GM19452 (cell line): ENCODE results near the gene PTPRC.

Experiments used
- ATAC-seq: cut with Tn5 transposase; IDR thresholded peaks from one replicate; pipeline ENCODE4 v1.9.1; 2021; ENCODE audit not compliant: unreplicated experiment

The PTPRC gene

GRCh38 chr1:198669023-198669698, 30.3 kb downstream of the PTPRC start:
- ATAC-seq: peak; percentile 93

DNA sequence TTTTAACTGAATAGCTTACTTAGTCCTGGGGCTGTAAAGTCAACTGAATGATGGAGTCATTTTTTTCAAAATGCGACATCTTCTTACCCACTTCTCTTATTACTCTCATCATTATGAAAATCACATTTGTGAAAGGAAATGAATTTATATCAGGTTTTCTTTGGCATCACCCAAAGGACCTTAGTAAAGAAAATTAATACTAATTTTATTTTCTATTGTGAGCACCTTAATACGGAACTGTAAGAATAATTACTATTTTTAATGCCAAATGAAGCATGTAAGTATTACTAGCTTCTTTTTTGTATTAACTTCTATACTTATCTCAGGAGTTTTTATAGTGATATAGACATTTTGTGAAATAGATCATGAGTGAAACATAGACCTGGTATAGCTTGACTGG, 30.9 kb downstream of the PTPRC start:
- no peak for ATAC-seq

DNA sequence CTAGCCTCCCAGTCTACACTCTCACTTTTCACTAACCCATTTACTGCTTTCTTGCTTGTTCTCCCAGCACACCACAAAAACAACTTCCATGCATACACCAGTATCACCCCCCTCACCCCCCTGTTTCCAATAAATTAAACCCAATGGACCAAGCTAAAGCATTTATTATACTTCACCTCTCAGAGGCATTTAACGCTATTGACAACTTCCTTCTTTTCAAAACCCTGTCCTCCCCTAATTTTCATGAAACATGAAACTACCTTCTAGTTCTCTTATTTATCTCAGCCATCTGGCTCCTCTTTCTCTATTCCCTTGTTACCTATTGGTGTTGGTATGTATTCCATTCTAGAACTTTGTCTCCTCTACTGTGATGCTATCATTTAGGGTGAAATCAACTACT, 32.3 kb downstream of the PTPRC start:
- ATAC-seq: no peak

DNA sequence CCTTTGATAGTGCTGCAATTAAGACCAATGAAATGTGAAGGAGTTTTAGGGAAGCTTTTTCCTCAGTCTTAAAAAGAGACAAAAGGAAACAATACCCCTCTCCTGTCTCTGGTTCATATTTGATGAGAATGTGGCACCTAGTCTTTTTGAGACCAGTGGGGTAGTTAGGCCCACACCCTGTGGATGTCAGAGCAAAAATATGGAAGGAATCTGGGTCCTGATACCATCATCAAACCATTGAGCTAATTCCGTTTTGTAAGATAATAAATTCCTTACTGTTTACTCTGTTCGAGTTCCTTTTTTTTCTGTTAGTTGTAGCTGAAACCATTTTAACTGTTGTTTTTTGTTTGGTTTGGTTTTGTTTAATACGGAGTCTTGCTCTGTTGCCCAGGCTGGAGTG, 33.3 kb downstream of the PTPRC start:
- no peak for ATAC-seq

DNA sequence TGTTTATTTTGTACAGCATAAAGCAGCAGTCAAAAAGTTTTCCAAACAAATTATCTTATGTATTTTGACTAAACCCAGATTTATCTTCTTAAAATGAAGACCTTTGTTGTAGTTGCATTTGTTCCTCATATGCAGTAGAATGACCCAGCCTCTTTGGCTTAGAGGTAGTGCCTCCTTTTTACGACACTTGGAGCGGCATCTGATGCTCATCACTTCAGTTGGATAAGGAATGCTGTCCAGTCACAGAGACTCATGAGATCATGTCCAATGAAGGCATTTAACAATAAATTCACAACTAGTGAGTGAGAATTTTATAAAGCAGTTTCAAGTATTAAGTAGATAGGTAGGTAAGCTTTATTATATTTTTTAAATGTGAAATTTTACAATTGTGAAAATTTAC, 35.2 kb downstream of the PTPRC start:
- no peak for ATAC-seq

GRCh38 chr1:198676253-198676652, 37.4 kb downstream of the PTPRC start:
- no peak for ATAC-seq

- ATAC-seq: no peak
Observed at GRCh38 chr1:198677027-198677426, 38.2 kb downstream of the PTPRC start.

DNA sequence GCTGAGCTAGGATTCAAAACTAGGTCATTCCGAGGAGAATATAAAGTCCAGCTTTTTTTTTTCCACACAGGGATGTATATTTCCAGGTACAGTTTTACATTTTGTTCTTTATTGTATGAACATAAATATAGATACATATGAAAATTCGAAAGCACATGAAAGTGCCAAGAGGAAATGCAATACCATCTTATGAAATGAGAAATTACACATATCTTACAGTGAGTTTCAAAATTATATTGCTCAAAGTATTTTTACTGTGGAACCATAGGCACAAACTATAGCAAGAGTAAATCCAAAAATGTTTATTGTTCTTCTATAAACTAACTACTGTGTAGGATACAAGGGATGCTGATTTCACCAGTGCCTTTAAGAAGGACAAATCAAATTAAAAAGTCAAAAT, 39.0 kb downstream of the PTPRC start:
- ATAC-seq: no peak

GRCh38 chr1:198678301-198678836, 39.5 kb downstream of the PTPRC start:
- no peak for ATAC-seq

- peak; percentile 30 for ATAC-seq
Observed at GRCh38 chr1:198678901-198679329, 40.1 kb downstream of the PTPRC start.

GRCh38 chr1:198679535-198680173, 40.8 kb downstream of the PTPRC start:
- no peak for ATAC-seq

- no peak for ATAC-seq
Observed at GRCh38 chr1:198680174-198680875, 41.5 kb downstream of the PTPRC start.

DNA sequence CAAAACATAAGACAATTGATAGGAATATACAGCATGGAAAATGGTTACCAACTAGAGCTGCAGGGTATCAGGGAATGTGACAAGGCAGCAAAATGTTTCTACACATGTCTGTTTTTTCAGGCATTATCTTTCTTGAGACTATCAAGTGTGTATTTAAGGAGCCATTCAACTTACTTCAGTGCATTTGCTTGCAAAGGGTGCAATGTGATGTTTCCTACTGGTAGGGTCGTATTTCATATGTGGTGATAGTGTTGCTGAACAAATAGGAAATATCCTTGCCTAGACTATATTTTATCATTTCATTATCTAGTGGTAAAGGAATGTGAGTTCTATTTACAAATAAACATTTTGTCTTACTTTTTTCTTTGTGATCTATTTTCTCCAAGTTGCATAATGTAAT, 42.4 kb downstream of the PTPRC start:
- no peak for ATAC-seq

GRCh38 chr1:198681831-198682759, 43.3 kb downstream of the PTPRC start:
- ATAC-seq: peak; percentile 96

DNA sequence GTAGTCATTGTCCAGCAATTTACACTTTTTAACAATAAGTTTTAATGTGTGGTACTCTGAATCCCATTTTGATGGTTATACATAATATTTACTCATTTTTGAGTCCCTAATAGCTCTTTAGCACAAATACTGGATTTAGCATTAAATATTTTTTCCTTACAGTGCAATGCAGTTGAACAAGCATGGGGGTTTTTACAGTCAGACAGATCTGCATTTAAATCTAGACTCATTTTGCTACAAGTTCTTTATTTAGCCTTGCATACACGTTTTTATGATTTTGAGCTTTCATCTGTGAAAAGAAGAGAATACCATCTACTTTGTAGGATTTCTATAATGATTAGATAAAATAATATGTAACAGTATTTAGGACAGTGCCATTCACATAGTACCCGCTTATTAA, 44.0 kb downstream of the PTPRC start:
- no peak for ATAC-seq

GRCh38 chr1:198683449-198683848, 44.6 kb downstream of the PTPRC start:
- ATAC-seq: no peak

DNA sequence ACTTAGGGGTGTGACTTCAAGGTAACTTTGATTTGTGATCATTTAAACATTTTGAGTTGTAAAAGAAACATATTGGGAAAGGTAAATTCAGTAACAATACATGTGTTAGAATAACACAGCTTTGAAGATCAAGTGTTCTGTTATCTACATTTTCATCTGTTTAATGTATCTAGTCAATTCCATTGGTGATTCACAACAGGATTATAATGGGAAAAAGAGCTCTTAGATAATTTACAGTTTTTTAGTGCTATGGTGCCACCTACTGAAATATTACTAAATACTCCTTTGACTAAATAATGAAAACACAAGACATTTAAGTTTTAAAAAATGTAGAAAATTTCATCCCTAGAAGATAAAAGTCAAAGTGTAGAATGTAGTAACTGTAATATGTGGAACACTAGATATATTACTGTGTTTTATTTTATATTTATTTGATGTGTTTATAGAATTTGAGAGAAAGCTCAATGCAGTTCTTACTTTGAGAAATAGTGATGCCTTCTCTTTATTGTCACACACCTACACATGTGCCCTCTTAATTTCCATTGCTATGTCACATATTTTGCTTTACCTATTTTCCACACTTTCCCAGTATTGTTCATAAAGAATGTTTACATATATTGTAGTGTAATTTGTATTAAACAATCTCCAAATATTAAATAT, 47.4 kb downstream of the PTPRC start:
- no peak for ATAC-seq

DNA sequence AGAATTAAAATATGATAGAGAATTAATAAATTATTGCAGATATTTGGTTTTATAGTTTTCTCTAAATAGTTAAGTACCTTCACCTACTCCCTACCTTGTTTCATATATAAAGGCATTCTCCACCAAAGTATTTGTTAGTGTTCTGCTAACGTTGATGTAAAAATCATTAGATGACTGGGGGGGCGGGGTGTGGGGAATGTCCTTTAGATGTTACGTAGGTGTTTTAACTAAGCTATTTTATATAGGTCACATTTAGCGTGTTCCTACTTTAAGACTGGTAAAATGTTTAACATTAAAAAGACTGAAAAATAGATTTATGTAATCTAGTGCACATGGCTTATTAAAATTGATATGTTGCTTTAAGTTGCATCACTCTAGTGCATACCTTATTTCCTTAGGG, 48.6 kb downstream of the PTPRC start:
- no peak for ATAC-seq

GRCh38 chr1:198691063-198691462, 52.2 kb downstream of the PTPRC start:
- ATAC-seq: no peak

DNA sequence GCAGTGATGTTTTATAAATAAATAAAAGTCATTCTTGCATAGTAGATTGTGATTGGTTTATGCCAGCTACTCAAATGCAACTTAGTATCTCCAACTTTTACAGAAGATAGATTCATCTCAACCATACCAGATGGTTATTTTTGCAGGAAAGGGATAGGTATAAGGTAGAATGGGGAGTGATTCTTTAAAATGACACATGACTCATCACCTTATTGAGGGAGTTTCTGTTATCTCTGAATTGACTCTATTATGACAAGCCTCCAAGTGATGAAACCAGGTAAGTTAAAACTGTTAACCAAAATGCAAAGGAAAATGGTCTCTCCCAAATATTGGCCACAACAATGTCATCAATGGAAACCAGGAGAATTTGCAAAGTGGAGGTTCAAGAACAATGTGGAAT, 54.5 kb downstream of the PTPRC start:
- ATAC-seq: no peak
